Activated CD4-positive, alpha-beta T cell treated with anti-CD3 and anti-CD28 coated beads, Interleukin-2, amount 50 U/mL, for 16 hours (primary cell): ENCODE data around the gene ANKRD18B.
"Not testable (repeated sequence)": the region's sequence is repeated elsewhere in the genome, so short reads cannot be mapped to it uniquely, and the experiment has no call there.

Experiments
- DNase-seq: peaks from one replicate; pipeline ENCODE4 v3.0.0-alpha.2; 2020

The ANKRD18B gene

GRCh38 chr9:33535541-33535940 lies 11.5 kb downstream of the ANKRD18B start:
- no peak for DNase-seq

DNA sequence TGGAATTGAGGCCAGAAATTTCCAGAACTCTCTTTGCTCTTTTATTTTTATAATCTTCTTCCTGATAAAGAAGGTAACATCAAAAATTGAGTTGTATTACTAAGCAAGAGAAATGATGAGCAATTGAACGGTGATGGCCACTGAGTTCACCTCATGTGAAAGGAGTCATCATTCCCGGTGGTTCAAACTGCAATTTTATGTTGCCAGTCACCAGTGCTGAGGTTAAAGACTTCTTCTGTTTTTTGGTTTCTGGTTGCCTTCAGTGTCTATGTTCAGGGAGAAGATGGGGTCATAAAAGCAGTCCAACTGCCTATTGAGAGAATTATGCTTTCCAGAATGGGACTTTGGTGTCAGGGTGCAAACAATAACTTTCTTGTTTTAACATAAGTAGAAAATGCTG lies 19.4 kb downstream of the ANKRD18B start:
- DNase-seq: not testable (repeated sequence)

DNA sequence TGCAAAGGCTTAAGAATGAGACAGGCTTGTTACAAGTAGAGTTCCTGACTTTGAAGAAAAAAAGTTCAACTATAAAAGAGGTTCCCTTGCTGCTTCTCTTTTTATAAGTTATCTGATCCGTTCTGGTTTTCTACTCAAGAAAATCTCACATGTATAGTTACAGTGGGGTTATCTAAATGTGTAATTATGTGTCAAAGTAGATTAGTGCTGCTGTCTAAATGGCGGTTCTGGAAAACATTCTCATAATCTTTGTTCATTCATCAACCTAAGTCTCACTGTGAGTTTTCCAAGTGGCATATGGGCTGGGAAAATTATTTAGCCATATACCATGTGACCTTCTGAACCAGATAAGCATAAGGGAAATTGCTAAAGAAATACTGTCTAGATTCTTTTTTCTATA lies 21.7 kb downstream of the ANKRD18B start:
- DNase-seq: not testable (repeated sequence)

GRCh38 chr9:33548816-33549215 lies 24.8 kb downstream of the ANKRD18B start:
- not testable (repeated sequence) for DNase-seq

- not testable (repeated sequence) for DNase-seq
These were observed 25.4 kb downstream of the ANKRD18B start for GRCh38 chr9:33549418-33549817.

- not testable (repeated sequence) for DNase-seq
These were observed 27.1 kb downstream of the ANKRD18B start for GRCh38 chr9:33551183-33551582.

- DNase-seq: peak; percentile 76
These were observed 28.3 kb downstream of the ANKRD18B start for GRCh38 chr9:33552315-33552725.

- DNase-seq: not testable (repeated sequence)
These were observed 36.2 kb downstream of the ANKRD18B start for GRCh38 chr9:33560217-33560616.

GRCh38 chr9:33562196-33562595 lies 38.1 kb downstream of the ANKRD18B start:
- DNase-seq: peak; percentile 53

DNA sequence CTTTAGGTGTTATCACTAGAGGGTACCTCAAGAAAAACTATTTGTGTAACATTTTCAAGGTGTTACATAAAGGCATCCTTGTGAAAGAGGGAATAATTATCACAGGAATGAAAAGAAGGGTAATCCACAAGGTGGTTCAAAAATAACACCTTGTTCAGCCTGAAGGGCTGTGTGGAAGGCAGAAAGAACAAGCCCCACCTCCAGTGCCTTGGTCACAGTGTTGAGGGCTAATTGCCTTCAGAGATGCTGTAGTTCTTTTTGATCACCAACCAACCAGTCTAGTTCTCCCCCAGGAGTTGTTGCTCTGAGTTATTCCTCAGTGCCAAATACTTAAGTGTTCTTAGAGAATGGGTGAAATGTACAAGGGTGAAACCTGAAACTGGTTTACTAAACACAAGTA lies 43.7 kb downstream of the ANKRD18B start:
- DNase-seq: not testable (repeated sequence)

GRCh38 chr9:33577786-33578185 lies 53.7 kb downstream of the ANKRD18B start:
- DNase-seq: not testable (repeated sequence)

GRCh38 chr9:33579996-33580395 lies 55.9 kb downstream of the ANKRD18B start:
- not testable (repeated sequence) for DNase-seq

DNA sequence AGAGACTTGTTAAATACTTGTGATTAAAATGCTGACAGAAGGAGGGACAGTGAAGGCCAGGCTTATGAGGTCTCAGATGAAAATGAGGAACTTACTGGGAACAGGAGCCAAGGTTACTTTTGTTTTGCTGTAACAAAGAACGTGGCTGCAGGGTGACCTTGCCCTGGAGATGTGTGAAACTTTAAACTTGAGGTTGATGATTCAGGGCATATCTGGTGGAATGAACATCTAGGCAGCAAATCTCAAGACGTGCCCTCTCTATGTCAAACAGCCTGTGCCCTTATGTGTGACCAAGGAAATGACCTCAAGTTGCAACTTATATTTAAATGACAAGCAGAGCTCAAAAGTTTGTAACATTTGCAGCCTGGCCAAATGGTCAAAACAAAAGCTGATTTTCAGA lies 58.6 kb downstream of the ANKRD18B start:
- not testable (repeated sequence) for DNase-seq

GRCh38 chr9:33586128-33586527 lies 62.1 kb downstream of the ANKRD18B start:
- DNase-seq: not testable (repeated sequence)

- DNase-seq: not testable (repeated sequence)
These were observed 63.7 kb downstream of the ANKRD18B start for GRCh38 chr9:33587799-33588198.

DNA sequence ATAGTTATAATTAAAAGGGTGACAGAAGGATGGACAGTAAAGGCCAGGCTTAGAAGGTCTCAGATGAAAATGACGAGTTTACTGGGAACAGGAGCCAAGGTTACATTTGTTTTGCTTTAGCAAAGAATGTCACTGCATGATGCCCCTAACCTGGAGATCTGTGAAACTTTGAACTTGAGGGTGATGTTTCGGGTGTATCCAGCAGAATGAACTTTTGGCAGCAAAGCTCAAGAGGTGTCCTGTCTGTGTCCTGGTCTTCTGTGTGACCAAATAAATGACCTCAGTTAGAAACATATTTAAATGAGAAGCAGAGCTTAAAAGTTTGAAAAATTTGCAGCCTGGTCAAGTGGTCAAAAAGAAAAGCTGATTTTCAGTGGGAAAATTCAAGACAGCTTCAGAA lies 64.8 kb downstream of the ANKRD18B start:
- DNase-seq: not testable (repeated sequence)

GRCh38 chr9:33590857-33591256 lies 66.8 kb downstream of the ANKRD18B start:
- DNase-seq: not testable (repeated sequence)

- not testable (repeated sequence) for DNase-seq
These were observed 72.9 kb downstream of the ANKRD18B start for GRCh38 chr9:33596974-33597373.

DNA sequence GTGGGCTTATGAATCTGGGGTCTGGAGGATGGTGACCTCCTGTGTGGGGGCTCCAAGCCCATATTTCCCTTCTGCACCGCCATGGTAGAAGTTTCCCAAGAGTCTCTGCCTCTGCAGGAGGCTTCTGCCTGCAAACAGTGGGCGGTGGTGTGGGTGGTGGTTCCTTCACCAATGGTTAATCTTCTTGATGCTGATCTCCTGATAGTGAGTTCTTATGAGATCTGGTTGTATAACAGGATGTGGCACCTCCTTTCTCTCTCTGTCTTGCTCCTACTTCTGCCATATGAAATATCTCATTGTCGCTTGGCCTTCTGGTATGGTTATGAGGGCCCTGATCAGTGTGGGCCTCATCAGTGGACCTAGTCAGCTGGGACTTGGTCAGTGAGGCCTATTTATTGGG lies 73.3 kb downstream of the ANKRD18B start:
- DNase-seq: peak; percentile 5

GRCh38 chr9:33598796-33599379 lies 74.8 kb downstream of the ANKRD18B start:
- DNase-seq: not testable (repeated sequence)

DNA sequence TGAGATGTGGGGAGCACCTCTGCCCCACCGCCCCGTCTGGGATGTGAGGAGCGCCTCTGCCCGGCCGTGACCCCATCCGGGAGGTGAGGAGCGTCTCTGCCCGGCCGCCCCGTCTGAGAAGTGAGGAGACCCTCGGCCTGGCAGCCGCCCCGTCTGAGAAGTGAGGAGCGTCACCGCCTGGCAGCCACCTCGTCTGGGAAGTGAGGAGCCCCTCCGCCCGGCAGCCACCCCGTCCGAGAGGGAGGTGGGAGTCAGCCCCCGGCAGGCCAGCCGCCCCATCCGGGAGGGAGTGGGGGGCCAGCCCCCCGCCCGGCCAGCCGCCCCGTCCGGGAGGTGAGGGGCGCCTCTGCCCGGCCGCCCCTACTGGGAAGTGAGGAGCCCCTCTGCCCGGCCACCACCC lies 76.9 kb downstream of the ANKRD18B start:
- DNase-seq: not testable (repeated sequence)

DNA sequence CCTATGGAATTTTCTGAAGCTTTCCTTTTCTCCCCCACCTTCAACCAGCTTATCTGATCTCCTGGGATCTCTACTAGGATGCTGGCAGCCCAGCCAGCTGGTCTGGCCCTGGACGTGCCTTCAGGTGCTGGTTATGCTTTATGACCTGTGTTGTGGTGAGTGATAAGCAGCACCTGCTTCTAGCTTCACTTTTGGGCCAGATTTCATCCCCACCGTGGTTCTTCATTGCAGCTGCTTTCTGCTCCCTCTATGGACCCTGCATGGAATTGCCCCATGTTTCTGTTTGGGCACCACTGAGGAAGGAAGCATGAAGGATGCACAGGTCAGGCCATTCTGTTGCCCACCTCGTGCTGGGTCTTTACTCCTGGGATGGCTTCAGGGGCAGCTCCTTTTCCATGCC lies 80.2 kb downstream of the ANKRD18B start:
- DNase-seq: peak; percentile 6

- not testable (repeated sequence) for DNase-seq
These were observed 80.9 kb downstream of the ANKRD18B start for GRCh38 chr9:33604936-33605335.

GRCh38 chr9:33611358-33611757 lies 87.3 kb downstream of the ANKRD18B start:
- no peak for DNase-seq

DNA sequence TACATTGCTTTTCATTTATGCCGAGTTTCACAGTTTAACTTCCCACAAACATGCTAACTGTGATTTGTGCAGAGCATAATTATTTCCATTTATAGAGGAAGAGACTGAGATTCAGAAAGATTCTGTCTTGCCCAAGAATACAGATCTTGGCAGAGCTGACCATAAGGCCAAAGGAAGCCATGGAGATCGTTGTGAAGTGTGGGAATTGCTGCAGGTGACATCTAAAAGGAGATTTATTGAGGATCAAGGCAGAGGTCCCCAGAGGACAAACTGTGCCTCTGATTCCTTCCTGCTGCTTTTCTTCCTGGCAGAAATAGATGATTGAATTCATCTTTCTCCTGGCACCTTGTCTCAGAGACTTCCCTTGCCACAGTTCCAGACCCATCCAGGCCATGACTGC lies 88.4 kb downstream of the ANKRD18B start:
- DNase-seq: not testable (repeated sequence)
